ENCODE results near the gene RAD23A. TPM values are rescaled to one million over a fixed set of nuclear protein-coding genes. Genes with fewer than 3 reads are reported as not detected.

RAD23A gene
- total and polyA plus RNA-seq, 10 of the 15 experiments (the other 5 are each of a cell fraction or from before 2014, with no cell fraction given), result 8.8 to 198 (median 119) TPM

DNA sequence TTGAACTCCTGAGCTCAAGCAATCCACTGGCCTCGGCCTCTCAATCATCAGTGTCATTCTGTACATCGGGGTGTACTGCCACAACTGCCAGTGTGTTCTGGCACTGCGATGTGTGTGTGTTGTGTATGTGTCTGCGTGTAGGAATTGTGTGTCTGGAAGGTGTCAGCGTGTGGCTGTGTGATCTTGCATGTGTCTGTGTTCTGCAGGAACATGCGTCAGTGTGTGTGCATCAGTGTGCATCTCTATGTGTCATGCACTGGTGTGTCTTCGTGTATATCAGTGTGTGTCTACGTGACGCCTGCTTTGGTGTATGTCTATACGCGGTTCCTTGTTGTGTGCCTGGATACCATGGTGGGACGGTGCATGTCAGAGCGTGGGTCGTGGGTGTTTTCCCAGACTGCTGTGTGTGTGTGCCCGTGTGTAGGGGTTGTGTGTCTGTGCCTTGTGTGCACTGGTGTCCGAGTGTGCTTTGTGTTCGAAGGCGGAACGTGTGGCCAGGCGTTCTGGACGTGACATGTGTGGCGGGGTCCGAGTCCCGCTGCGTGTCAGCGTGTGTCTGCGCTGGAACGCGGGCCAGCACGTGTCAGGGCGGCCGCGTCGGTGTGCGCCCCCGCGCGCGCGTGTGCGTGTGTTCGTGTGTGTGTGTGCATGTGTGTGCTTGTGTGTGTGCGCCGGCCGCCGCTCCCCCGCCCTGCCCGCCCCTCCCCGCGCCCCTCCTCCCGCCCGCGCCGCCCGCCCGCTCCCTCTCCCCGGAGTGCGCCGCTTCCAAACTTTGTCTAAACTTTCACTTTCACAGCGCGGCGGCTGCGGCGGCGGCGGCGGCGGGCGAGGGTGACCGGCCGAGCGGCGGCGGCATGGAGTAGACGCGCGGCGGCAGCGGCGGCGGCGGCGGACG lies 49.3 kb downstream of the RAD23A start, which contains the start of gene NFIX:
NFIX (plus strand) TSS at position 775 of the 895 bp plus-strand sequence. CDS start 363 bp downstream, outside the sequence.
- Histone ChIP-seq H2AFZ (ENCODE audit: control insufficient read depth, low read depth, low read length) (no peak within 1 kb of the TSS), H3K27me3 (replicated peaks in 1 of 2; ENCODE audit: control insufficient read depth in 2 of 2, insufficient read depth in 2 of 2, low read length in 1 of 2) (peaks cover 4 to 6% of the 10 kb centered on the region in 2 experiments; a peak in 3 of 4 replicates), H3K9me3 (replicated peaks; ENCODE audit: control insufficient read depth, insufficient read depth, low read length) (no peaks in the 10 kb centered on the region), H3K4me2 (ENCODE audit: control insufficient read depth, insufficient read depth) (peak within 1 kb of the TSS; percentile 48), H4K20me1 (ENCODE audit: control insufficient read depth, insufficient read depth) (no peaks in the 10 kb centered on the region), H3K9ac (ENCODE audit: control insufficient read depth, insufficient read depth, low read length) (no peak within 1 kb of the TSS), H3K27ac (ENCODE audit: control insufficient read depth, insufficient read depth) (no peak within 1 kb of the TSS), H3K79me2 (ENCODE audit: control insufficient read depth, insufficient read depth, low read length) (no peaks in the 10 kb centered on the region), H3K4me3 (peak within 1 kb of the TSS; percentile 18; the same call in 1 of the 2 replicates), H3K4me1 (ENCODE audit: control insufficient read depth, insufficient read depth, low read length) (no peaks in the 10 kb centered on the region), H3K36me3 (ENCODE audit: control insufficient read depth in 2 of 2, insufficient read depth in 2 of 2, low read length in 1 of 2) (no peaks in the 10 kb centered on the region)
- no TSS peak for BruUV-seq (replicated peaks)
- no peak for DNase-seq (ENCODE audit: low read depth, low spot score)
- WGBS (ENCODE audit: insufficient coverage, insufficient replicate concordance, low lambda C conversion rate, missing lambda C conversion rate), result 36% methylated on average over 30 of the region's 84 CpGs
- ChIA-PET POLR2A (no interaction called here), SMC1A (ENCODE audit: uncharacterized antibody, unreplicated experiment) (no interaction called here), CTCF (no interaction called here), RAD21 (ENCODE audit: unreplicated experiment) (no interaction called here)
- intact Hi-C loops (cut with micrococcal nuclease; ENCODE audit: unreplicated experiment) (no loop called here), in situ Hi-C loops (cut with MboI) (no loop called here)
- TF ChIP-seq, protein P1, sequence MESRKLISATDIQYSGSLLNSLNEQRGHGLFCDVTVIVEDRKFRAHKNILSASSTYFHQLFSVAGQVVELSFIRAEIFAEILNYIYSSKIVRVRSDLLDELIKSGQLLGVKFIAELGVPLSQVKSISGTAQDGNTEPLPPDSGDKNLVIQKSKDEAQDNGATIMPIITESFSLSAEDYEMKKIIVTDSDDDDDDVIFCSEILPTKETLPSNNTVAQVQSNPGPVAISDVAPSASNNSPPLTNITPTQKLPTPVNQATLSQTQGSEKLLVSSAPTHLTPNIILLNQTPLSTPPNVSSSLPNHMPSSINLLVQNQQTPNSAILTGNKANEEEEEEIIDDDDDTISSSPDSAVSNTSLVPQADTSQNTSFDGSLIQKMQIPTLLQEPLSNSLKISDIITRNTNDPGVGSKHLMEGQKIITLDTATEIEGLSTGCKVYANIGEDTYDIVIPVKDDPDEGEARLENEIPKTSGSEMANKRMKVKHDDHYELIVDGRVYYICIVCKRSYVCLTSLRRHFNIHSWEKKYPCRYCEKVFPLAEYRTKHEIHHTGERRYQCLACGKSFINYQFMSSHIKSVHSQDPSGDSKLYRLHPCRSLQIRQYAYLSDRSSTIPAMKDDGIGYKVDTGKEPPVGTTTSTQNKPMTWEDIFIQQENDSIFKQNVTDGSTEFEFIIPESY (IDR thresholded peaks at IDR 0.05), result no peak
- TF ChIP-seq, protein P2, sequence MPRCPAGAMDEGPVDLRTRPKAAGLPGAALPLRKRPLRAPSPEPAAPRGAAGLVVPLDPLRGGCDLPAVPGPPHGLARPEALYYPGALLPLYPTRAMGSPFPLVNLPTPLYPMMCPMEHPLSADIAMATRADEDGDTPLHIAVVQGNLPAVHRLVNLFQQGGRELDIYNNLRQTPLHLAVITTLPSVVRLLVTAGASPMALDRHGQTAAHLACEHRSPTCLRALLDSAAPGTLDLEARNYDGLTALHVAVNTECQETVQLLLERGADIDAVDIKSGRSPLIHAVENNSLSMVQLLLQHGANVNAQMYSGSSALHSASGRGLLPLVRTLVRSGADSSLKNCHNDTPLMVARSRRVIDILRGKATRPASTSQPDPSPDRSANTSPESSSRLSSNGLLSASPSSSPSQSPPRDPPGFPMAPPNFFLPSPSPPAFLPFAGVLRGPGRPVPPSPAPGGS (IDR thresholded peaks at IDR 0.05; ENCODE audit: borderline replicate concordance, insufficient read depth, low read depth, low read length, poor library complexity, severe bottlenecking), result no peak
- TF ChIP-seq YBX1 (IDR thresholded peaks at IDR 0.05) (no peak), MEF2B (IDR thresholded peaks at IDR 0.05; ENCODE audit: partially characterized antibody, poor library complexity, severe bottlenecking) (no peak), KLF5 (IDR thresholded peaks at IDR 0.05; ENCODE audit: partially characterized antibody) (no peak), BHLHE40 (IDR thresholded peaks at IDR 0.05; ENCODE audit: borderline replicate concordance in 1 of 2, low read depth in 2 of 2, low read length in 1 of 2) (peak; percentile 54 to 86; a peak in 3 of 4 replicates), ASH2L (IDR thresholded peaks at IDR 0.05; ENCODE audit: borderline replicate concordance, low read depth) (no peak), IRF4 (IDR thresholded peaks at IDR 0.05; ENCODE audit: low read depth, low read length) (no peak), NRF1 (conservative IDR thresholded peaks at IDR 0.05; ENCODE audit: low read depth, low read length) (no peak), HDGF (IDR thresholded peaks at IDR 0.05) (0 out of 2 replicates have a peak, but pooled peaks have one; percentile 45)
- TF ChIP-seq, protein P3, sequence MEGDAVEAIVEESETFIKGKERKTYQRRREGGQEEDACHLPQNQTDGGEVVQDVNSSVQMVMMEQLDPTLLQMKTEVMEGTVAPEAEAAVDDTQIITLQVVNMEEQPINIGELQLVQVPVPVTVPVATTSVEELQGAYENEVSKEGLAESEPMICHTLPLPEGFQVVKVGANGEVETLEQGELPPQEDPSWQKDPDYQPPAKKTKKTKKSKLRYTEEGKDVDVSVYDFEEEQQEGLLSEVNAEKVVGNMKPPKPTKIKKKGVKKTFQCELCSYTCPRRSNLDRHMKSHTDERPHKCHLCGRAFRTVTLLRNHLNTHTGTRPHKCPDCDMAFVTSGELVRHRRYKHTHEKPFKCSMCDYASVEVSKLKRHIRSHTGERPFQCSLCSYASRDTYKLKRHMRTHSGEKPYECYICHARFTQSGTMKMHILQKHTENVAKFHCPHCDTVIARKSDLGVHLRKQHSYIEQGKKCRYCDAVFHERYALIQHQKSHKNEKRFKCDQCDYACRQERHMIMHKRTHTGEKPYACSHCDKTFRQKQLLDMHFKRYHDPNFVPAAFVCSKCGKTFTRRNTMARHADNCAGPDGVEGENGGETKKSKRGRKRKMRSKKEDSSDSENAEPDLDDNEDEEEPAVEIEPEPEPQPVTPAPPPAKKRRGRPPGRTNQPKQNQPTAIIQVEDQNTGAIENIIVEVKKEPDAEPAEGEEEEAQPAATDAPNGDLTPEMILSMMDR (IDR thresholded peaks at IDR 0.05 in 2 of 3, conservative IDR thresholded peaks at IDR 0.05 in 1 of 3; ENCODE audit: control insufficient read depth in 2 of 3, extremely low read depth in 1 of 3, insufficient read depth in 1 of 3, low read depth in 3 of 3, low read length in 3 of 3), result no peak
- peak; percentile 51 for ATAC-seq
- peak; percentile 18 for FAIRE-seq

All from GM12878 (cell line).